Activated CD8-positive, alpha-beta T cell treated with anti-CD3 and anti-CD28 coated beads, Interleukin-2, amount 10 ng/mL, durations not matched to agents 7 days and 5 days (primary cell): ENCODE results near the gene HIPK2. TPM values are rescaled to one million over a fixed set of nuclear protein-coding genes. Genes with fewer than 3 reads are reported as not detected.

Source experiments
- ATAC-seq: fragments of 150-1000 bp; cut with Tn5 transposase; one replicate; pipeline ENCODE4 v1.10.0; 2021; ENCODE audit warnings: moderate library complexity
- CTCF ChIA-PET: fragments of 350-600 bp; sonication (Branson Sonifier 250); formaldehyde crosslinking; loops from one replicate; lab custom pipeline; 2021; ENCODE audit warnings: antibody characterized with exemption; lab: Charles Lee
- POLR2A ChIA-PET: fragments of 350-600 bp; sonication (Branson Sonifier 250); formaldehyde crosslinking; loops from one replicate; lab custom pipeline; 2021; ENCODE audit warnings: antibody characterized with exemption; lab: Charles Lee
- DNase-seq: peaks from one replicate; pipeline ENCODE4 v3.0.0-alpha.2; 2020
- H3K27ac Mint-ChIP-seq: one replicate; pipeline ENCODE4 v1.8.0; 2021; ENCODE audit warnings: mild to moderate bottlenecking, mixed read lengths
- H3K27me3 Mint-ChIP-seq: one replicate; pipeline ENCODE4 v1.8.0; 2021; ENCODE audit warnings: low read depth, mixed read lengths
- H3K36me3 Mint-ChIP-seq: one replicate; pipeline ENCODE4 v1.8.0; 2021; ENCODE audit warnings: low read depth, mixed read lengths
- H3K4me1 Mint-ChIP-seq: one replicate; pipeline ENCODE4 v1.8.0; 2021; ENCODE audit warnings: low read depth, mixed read lengths
- H3K4me3 Mint-ChIP-seq: one replicate; pipeline ENCODE4 v1.8.0; 2021; ENCODE audit warnings: mild to moderate bottlenecking, mixed read lengths
- H3K9me3 Mint-ChIP-seq: one replicate; pipeline ENCODE4 v1.8.0; 2022; ENCODE audit warnings: mixed read lengths; ENCODE audit not compliant: insufficient read depth
- total RNA-seq, 2 experiments: library from RNA; stranded (reverse); gene quantifications; one replicate each; pipeline ENCODE4 v1.2.3, GENCODE V29; 2021

The HIPK2 gene
- total RNA-seq, 2 experiments from 2014 or later: 17.0 to 17.2 TPM

GRCh38 chr7:139585042-139585441, 192.8 kb downstream of the HIPK2 start:
- H3K27ac Mint-ChIP-seq: no peak overlapping the region
- no peaks in the 10 kb centered on the region for H3K27me3 Mint-ChIP-seq
- no peaks in the 10 kb centered on the region for H3K36me3 Mint-ChIP-seq
- no peak overlapping the region for H3K4me3 Mint-ChIP-seq
- no peak for ATAC-seq
- ChIA-PET POLR2A (no interaction called here), CTCF (interaction anchor here (0.8 to 1.5 kb wide), 3 partner anchors 17 to 32 kb away, joined by 4 to 7 read pairs (median 4); no protein-coding TSS in a partner anchor)
- DNase-seq: no peak
- H3K4me1 Mint-ChIP-seq: peaks cover 25% of the 10 kb centered on the region
- no peaks in the 10 kb centered on the region for H3K9me3 Mint-ChIP-seq

GRCh38 chr7:139583826-139584553, 193.8 kb downstream of the HIPK2 start:
- DNase-seq: no peak
- POLR2A ChIA-PET: no interaction called here
- Mint-ChIP-seq H3K4me3 (no peak overlapping the region), H3K36me3 (no peaks in the 10 kb centered on the region), H3K4me1 (peaks cover 25% of the 10 kb centered on the region), H3K27ac (no peak overlapping the region), H3K27me3 (no peaks in the 10 kb centered on the region), H3K9me3 (no peaks in the 10 kb centered on the region)
- CTCF ChIA-PET: interaction anchor here (0.8 to 3.7 kb wide), 3 partner anchors 18 to 419 kb away, joined by 3 to 23 read pairs (median 4); no protein-coding TSS in a partner anchor
- ATAC-seq: no peak

GRCh38 chr7:139582671-139583155, 195.1 kb downstream of the HIPK2 start:
- Mint-ChIP-seq H3K4me3 (no peak overlapping the region), H3K4me1 (peaks cover 25% of the 10 kb centered on the region), H3K27ac (peak overlapping the region; percentile 11), H3K36me3 (no peaks in the 10 kb centered on the region), H3K27me3 (no peaks in the 10 kb centered on the region), H3K9me3 (no peaks in the 10 kb centered on the region)
- DNase-seq: no peak
- ATAC-seq: peak; percentile 28
- ChIA-PET POLR2A (interaction anchor here (1.3 kb wide), 1 partner anchor 19 kb away, joined by 4 read pairs; no protein-coding TSS in a partner anchor), CTCF (interaction anchor here (0.9 to 3.7 kb wide), 5 partner anchors 11 to 420 kb away, joined by 3 to 23 read pairs (median 3); no protein-coding TSS in a partner anchor)

- Mint-ChIP-seq H3K36me3 (no peaks in the 10 kb centered on the region), H3K9me3 (no peaks in the 10 kb centered on the region), H3K27ac (peak overlapping the region; percentile 11), H3K4me1 (peaks cover 25% of the 10 kb centered on the region), H3K4me3 (no peak overlapping the region), H3K27me3 (no peaks in the 10 kb centered on the region)
- ChIA-PET CTCF (interaction anchor here (0.9 to 3.7 kb wide), 5 partner anchors 11 to 420 kb away, joined by 3 to 23 read pairs (median 3); no protein-coding TSS in a partner anchor), POLR2A (interaction anchor here (1.3 kb wide), 1 partner anchor 19 kb away, joined by 4 read pairs; no protein-coding TSS in a partner anchor)
- DNase-seq: no peak
- ATAC-seq: no peak
Observed at GRCh38 chr7:139582130-139582650, 195.6 kb downstream of the HIPK2 start.

GRCh38 chr7:139580435-139580834, 197.4 kb downstream of the HIPK2 start:
- ATAC-seq: no peak
- no peak for DNase-seq
- ChIA-PET POLR2A (no interaction called here), CTCF (interaction anchor here (1.0 to 3.7 kb wide), 4 partner anchors 10 to 81 kb away, joined by 3 to 23 read pairs (median 3); no protein-coding TSS in a partner anchor)
- Mint-ChIP-seq H3K36me3 (no peaks in the 10 kb centered on the region), H3K9me3 (no peaks in the 10 kb centered on the region), H3K27me3 (no peaks in the 10 kb centered on the region), H3K4me1 (peaks cover 25% of the 10 kb centered on the region), H3K4me3 (no peak overlapping the region), H3K27ac (no peak overlapping the region)

- POLR2A ChIA-PET: no interaction called here
- no peaks in the 10 kb centered on the region for H3K4me1 Mint-ChIP-seq
- DNase-seq: no peak
- H3K27ac Mint-ChIP-seq: no peak overlapping the region
- no peaks in the 10 kb centered on the region for H3K36me3 Mint-ChIP-seq
- no peak for ATAC-seq
- no peaks in the 10 kb centered on the region for H3K9me3 Mint-ChIP-seq
- no peak overlapping the region for H3K4me3 Mint-ChIP-seq
- no peaks in the 10 kb centered on the region for H3K27me3 Mint-ChIP-seq
- CTCF ChIA-PET: interaction anchor here (2.2 kb wide), 1 partner anchor 26 kb away, joined by 7 read pairs; no protein-coding TSS in a partner anchor
Observed at GRCh38 chr7:139576179-139576973, 201.4 kb downstream of the HIPK2 start.

GRCh38 chr7:139575338-139575680, 202.5 kb downstream of the HIPK2 start:
- no peaks in the 10 kb centered on the region for H3K4me1 Mint-ChIP-seq
- ATAC-seq (no peak), DNase-seq (no peak)
- ChIA-PET CTCF (interaction anchor here (2.2 kb wide), 1 partner anchor 27 kb away, joined by 7 read pairs; no protein-coding TSS in a partner anchor), POLR2A (no interaction called here)
- H3K27ac Mint-ChIP-seq: no peak overlapping the region
- no peak overlapping the region for H3K4me3 Mint-ChIP-seq
- no peaks in the 10 kb centered on the region for H3K27me3 Mint-ChIP-seq
- H3K9me3 Mint-ChIP-seq: no peaks in the 10 kb centered on the region
- no peaks in the 10 kb centered on the region for H3K36me3 Mint-ChIP-seq

GRCh38 chr7:139574618-139575337, 203.0 kb downstream of the HIPK2 start:
- ChIA-PET CTCF (interaction anchor here (2.2 kb wide), 1 partner anchor 27 kb away, joined by 7 read pairs; no protein-coding TSS in a partner anchor), POLR2A (no interaction called here)
- ATAC-seq (no peak), DNase-seq (no peak)
- Mint-ChIP-seq H3K4me1 (no peaks in the 10 kb centered on the region), H3K4me3 (no peak overlapping the region), H3K27ac (no peak overlapping the region), H3K9me3 (no peaks in the 10 kb centered on the region), H3K27me3 (no peaks in the 10 kb centered on the region), H3K36me3 (no peaks in the 10 kb centered on the region)

- no peaks in the 10 kb centered on the region for H3K36me3 Mint-ChIP-seq
- H3K4me3 Mint-ChIP-seq: no peak overlapping the region
- POLR2A ChIA-PET: no interaction called here
- DNase-seq (no peak), ATAC-seq (no peak)
- no peaks in the 10 kb centered on the region for H3K4me1 Mint-ChIP-seq
- CTCF ChIA-PET: no interaction called here
- H3K27me3 Mint-ChIP-seq: no peaks in the 10 kb centered on the region
- no peaks in the 10 kb centered on the region for H3K9me3 Mint-ChIP-seq
- no peak overlapping the region for H3K27ac Mint-ChIP-seq
Observed at GRCh38 chr7:139573871-139574270, 203.9 kb downstream of the HIPK2 start.

GRCh38 chr7:139572704-139573385, 205.0 kb downstream of the HIPK2 start:
- ATAC-seq (no peak), DNase-seq (no peak)
- Mint-ChIP-seq H3K4me3 (no peak overlapping the region), H3K4me1 (no peaks in the 10 kb centered on the region), H3K9me3 (no peaks in the 10 kb centered on the region), H3K27me3 (no peaks in the 10 kb centered on the region), H3K27ac (no peak overlapping the region), H3K36me3 (no peaks in the 10 kb centered on the region)
- CTCF ChIA-PET: no interaction called here
- POLR2A ChIA-PET: interaction anchor here (0.7 kb wide), 1 partner anchor 120 kb away, joined by 3 read pairs; no protein-coding TSS in a partner anchor
